PC-3 (cell line): ENCODE measurements around the gene NUP210L. TPM values are rescaled to one million over a fixed set of nuclear protein-coding genes. Genes with fewer than 3 reads are reported as not detected.

Experiments used
- ATAC-seq: fragments of 200-7000 bp; cut with Tn5 transposase; 2 replicates; pipeline ENCODE4 v1.9.1; 2020; ENCODE audit warnings: mild to moderate bottlenecking, moderate library complexity
- BruUV-seq: library from RNA; stranded (reverse); fragments of 400-500 nt; replicated peaks from 2 replicates; lab custom pipeline; 2021; lab: Mats Ljungman, UMichigan
- CTCF ChIA-PET: fragments of 300-600 bp; sonication (Branson Sonifier 250); formaldehyde crosslinking; loops from one replicate; lab custom pipeline; 2022; ENCODE audit warnings: antibody characterized with exemption; lab: Charles Lee
- POLR2A ChIA-PET: fragments of 300-600 bp; sonication (Branson Sonifier 250); formaldehyde crosslinking; loops from one replicate; lab custom pipeline; 2022; ENCODE audit warnings: antibody characterized with exemption; ENCODE audit not compliant: unreplicated experiment; lab: Charles Lee
- DNase-seq: peaks from one replicate; pipeline ENCODE4 v3.0.0-alpha.2; 2015
- H2AFZ ChIP-seq: fragments of 300-600 bp; sonication (generic); 2 replicates; pipeline ENCODE4 v1.6.0; 2016; ENCODE audit warnings: antibody characterized with exemption, low read length
- H3F3A ChIP-seq: fragments of 300-600 bp; sonication (generic); one replicate; pipeline ENCODE4 v1.6.0; 2017; ENCODE audit warnings: antibody characterized with exemption, low read length, control low read depth, mild to moderate bottlenecking; ENCODE audit not compliant: unreplicated experiment
- H3K27ac ChIP-seq: fragments of 300-600 bp; sonication (generic); 2 replicates; pipeline ENCODE4 v1.5.1; 2016; ENCODE audit warnings: mild to moderate bottlenecking, low read length
- H3K27me3 ChIP-seq: fragments of 300-600 bp; sonication (generic); 2 replicates; pipeline ENCODE4 v1.6.1; 2016; ENCODE audit warnings: low read length, mixed read lengths
- H3K36me3 ChIP-seq: fragments of 300-600 bp; sonication (generic); 2 replicates; pipeline ENCODE4 v1.6.1; 2016; ENCODE audit warnings: low read depth, mixed run types, low read length, mixed read lengths
- H3K4me1 ChIP-seq: fragments of 300-600 bp; sonication (generic); 2 replicates; pipeline ENCODE4 v1.5.1; 2016; ENCODE audit warnings: low read length; ENCODE audit not compliant: insufficient read depth
- H3K4me2 ChIP-seq: fragments of 300-600 bp; sonication (generic); 2 replicates; pipeline ENCODE4 v1.6.0; 2016; ENCODE audit warnings: low read length
- H3K4me3 ChIP-seq: fragments of 300-600 bp; sonication (generic); 2 replicates; pipeline ENCODE4 v1.5.1; 2016; ENCODE audit warnings: mild to moderate bottlenecking, low read length, mixed read lengths
- H3K79me2 ChIP-seq: fragments of 300-600 bp; sonication (generic); 2 replicates; pipeline ENCODE4 v1.6.1; 2017; ENCODE audit warnings: low read length, mixed read lengths
- H3K9ac ChIP-seq: fragments of 300-600 bp; sonication (generic); 2 replicates; pipeline ENCODE4 v1.6.0; 2016; ENCODE audit warnings: mild to moderate bottlenecking, low read length
- H3K9me2 ChIP-seq: fragments of 300-600 bp; sonication (generic); replicated peaks from 2 replicates; pipeline ENCODE4 v1.6.1; 2016; ENCODE audit warnings: mixed run types, low read length, mixed read lengths
- H3K9me3 ChIP-seq: fragments of 300-600 bp; sonication (generic); 2 replicates; pipeline ENCODE4 v1.6.1; 2016; ENCODE audit warnings: low read length, mixed read lengths
- H4K20me1 ChIP-seq: fragments of 300-600 bp; sonication (generic); 2 replicates; pipeline ENCODE4 v1.6.1; 2016; ENCODE audit warnings: low read length, mixed read lengths
- CTCF ChIP-seq: fragments of 300-600 bp; sonication (generic); conservative IDR thresholded peaks from 2 replicates; pipeline ENCODE4 v1.5.1; 2017; ENCODE audit warnings: antibody characterized with exemption, low read depth, mild to moderate bottlenecking, low read length
- EZH2 ChIP-seq: fragments of 300-600 bp; sonication (generic); IDR thresholded peaks from one replicate; pipeline ENCODE4 v1.6.1; 2017; ENCODE audit warnings: antibody characterized with exemption, mild to moderate bottlenecking, low read length; ENCODE audit not compliant: unreplicated experiment
- EZH2phosphoT487 ChIP-seq: fragments of 300-600 bp; sonication (generic); IDR thresholded peaks from 2 replicates; pipeline ENCODE4 v1.6.1; 2018; ENCODE audit warnings: mild to moderate bottlenecking, antibody characterized with exemption, low read length, borderline replicate concordance
- intact Hi-C: fragments of 100-400 bp; cut with micrococcal nuclease; formaldehyde crosslinking; loops from 2 replicates; pipeline ENCODE4 v1.9.0; 2023
- total RNA-seq: library from RNA; depleted of rRNA; stranded (reverse); fragments of >200 nt; gene quantifications from 2 replicates; pipeline ENCODE4 v1.2.3, GENCODE V29; 2014

NUP210L gene
- total RNA-seq, 1 experiment from 2014 or later: 0.04 TPM

GRCh38 chr1:153968000-153968363 lies 186.9 kb downstream of the NUP210L start:
- Histone ChIP-seq H3K4me1 (peaks cover 25% of the 10 kb centered on the region), H2AFZ (peak overlapping the region; percentile 80), H3K79me2 (peaks cover 41% of the 10 kb centered on the region), H3K4me3 (peak overlapping the region; percentile 71), H3K9ac (peak overlapping the region; percentile 77), H3K4me2 (peak overlapping the region; percentile 93), H3K27ac (peak overlapping the region; percentile 81), H3F3A (no peaks in the 10 kb centered on the region), H3K36me3 (no peaks in the 10 kb centered on the region), H4K20me1 (no peaks in the 10 kb centered on the region), H3K9me2 (no peaks in the 10 kb centered on the region), H3K9me3 (no peaks in the 10 kb centered on the region), H3K27me3 (no peaks in the 10 kb centered on the region)
- BruUV-seq: no TSS peak
- ChIA-PET CTCF (interaction anchor here (1.5 to 1.6 kb wide), 2 partner anchors 10 to 19 kb away, joined by 5 to 7 read pairs; partner anchors contain the start of genes JTB and RAB13), POLR2A (interaction anchor here (0.6 to 2.2 kb wide), 3 partner anchors 10 to 1931 kb away, joined by 4 to 13 read pairs (median 8); partner anchors contain the start of gene JTB)
- intact Hi-C loops: loop anchor here (1.0 kb wide), 2 partner anchors 9 to 18 kb away; partner anchors contain the start of genes JTB and RAB13
- peak; percentile 3; the same call in 1 of the 2 replicates for ATAC-seq
- no peak for TF ChIP-seq EZH2
- TF ChIP-seq CTCF: no peak
- TF ChIP-seq EZH2phosphoT487: no peak
- peak; percentile 52 for DNase-seq

- Histone ChIP-seq H2AFZ (peak within 1 kb of the TSS; percentile 80), H3K27ac (peak within 1 kb of the TSS; percentile 81), H3K9ac (peak within 1 kb of the TSS; percentile 77), H3K9me2 (no peaks in the 10 kb centered on the region), H3K4me2 (peak within 1 kb of the TSS; percentile 93), H4K20me1 (no peaks in the 10 kb centered on the region), H3K36me3 (no peaks in the 10 kb centered on the region), H3F3A (no peaks in the 10 kb centered on the region), H3K79me2 (peaks cover 48% of the 10 kb centered on the region), H3K4me3 (peak within 1 kb of the TSS; percentile 71), H3K27me3 (no peaks in the 10 kb centered on the region), H3K9me3 (no peaks in the 10 kb centered on the region), H3K4me1 (peaks cover 31% of the 10 kb centered on the region)
- peak; percentile 68 for ATAC-seq
- ChIA-PET POLR2A (interaction anchor here (0.6 to 2.2 kb wide), 6 partner anchors 10 to 1930 kb away, joined by 3 to 13 read pairs (median 4); partner anchors contain the start of genes GATAD2B and JTB), CTCF (interaction anchor here (0.5 to 1.6 kb wide), 3 partner anchors 10 to 38 kb away, joined by 3 to 7 read pairs (median 5); partner anchors contain the start of genes JTB and RAB13)
- intact Hi-C loops: loop anchor here (1.0 kb wide), 1 partner anchor 19 kb away; the partner anchor contains the start of gene RAB13
- peak; percentile 98 for DNase-seq
- TF ChIP-seq EZH2phosphoT487: no peak
- TF ChIP-seq EZH2: no peak
- TF ChIP-seq CTCF: peak; percentile 55
- TSS peak; percentile 18 for BruUV-seq
Observed at GRCh38 chr1:153967107-153967999, 187.5 kb downstream of the NUP210L start, which contains the start of gene CREB3L4. CREB3L4 (plus strand) TSS chr1:153967902; CDS start chr1:153968526, 624 bp downstream.
